HG03139 (cell line): ENCODE measurements around the gene KCNH5.

ENCODE experiments used
- ATAC-seq: cut with Tn5 transposase; IDR thresholded peaks from one replicate; pipeline ENCODE4 v1.9.1; 2021; ENCODE audit not compliant: unreplicated experiment

The KCNH5 gene

DNA sequence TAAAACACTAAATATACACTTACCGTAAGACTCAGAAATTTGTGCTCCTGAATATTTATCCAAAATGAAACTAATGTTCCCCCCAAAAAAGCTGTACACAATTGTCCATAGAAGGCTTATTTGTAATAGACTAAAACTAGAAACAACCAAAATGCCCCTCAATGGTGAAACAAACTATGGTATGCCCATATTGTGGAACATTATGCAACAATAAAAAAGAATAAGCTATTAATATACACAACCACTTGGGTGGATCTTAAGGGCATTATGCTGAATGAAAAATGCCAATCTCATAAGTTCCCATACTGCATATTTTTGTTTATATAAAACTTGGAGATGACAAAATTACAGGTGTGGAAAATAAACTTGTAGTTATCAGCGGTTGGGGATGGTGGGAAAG lies 357.4 kb downstream of the KCNH5 start:
- no peak for ATAC-seq

DNA sequence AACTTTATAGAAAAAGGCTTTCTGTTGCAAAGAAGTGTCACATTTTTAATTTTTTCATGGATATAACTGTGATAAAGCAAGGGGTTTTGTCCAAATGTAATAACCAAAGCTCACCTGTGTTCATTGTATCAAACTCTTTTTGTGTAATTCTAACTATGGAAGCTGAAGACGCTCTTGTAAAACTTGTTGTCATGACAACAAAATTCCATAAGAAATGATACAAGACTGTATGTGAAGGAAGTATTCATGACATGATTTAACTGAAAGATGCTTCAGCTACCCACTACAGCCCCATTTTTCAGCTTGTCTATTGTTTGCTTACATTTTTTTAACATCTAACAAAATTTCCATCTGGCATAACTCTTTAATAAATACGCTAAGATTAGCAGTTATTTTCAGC lies 360.9 kb downstream of the KCNH5 start:
- ATAC-seq: no peak

DNA sequence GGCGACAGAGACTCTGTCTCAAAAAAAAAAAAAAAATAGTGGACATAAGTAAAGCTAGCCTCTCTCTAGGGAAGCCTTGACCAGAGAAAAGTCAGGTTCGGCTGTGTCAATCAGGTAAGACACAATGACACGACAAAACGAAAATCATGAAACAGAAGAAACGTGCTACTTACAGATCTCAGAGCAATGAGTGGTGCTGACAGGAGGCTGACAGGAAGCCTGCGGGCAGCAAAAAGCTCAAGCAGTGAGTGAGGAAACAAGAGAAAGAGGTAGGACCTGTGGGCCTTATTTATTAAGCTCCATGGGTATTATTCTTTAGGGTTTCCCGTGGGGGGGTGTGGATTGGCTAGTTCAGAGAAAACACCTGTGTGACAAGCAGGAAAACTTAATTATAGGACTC lies 363.1 kb downstream of the KCNH5 start:
- no peak for ATAC-seq

DNA sequence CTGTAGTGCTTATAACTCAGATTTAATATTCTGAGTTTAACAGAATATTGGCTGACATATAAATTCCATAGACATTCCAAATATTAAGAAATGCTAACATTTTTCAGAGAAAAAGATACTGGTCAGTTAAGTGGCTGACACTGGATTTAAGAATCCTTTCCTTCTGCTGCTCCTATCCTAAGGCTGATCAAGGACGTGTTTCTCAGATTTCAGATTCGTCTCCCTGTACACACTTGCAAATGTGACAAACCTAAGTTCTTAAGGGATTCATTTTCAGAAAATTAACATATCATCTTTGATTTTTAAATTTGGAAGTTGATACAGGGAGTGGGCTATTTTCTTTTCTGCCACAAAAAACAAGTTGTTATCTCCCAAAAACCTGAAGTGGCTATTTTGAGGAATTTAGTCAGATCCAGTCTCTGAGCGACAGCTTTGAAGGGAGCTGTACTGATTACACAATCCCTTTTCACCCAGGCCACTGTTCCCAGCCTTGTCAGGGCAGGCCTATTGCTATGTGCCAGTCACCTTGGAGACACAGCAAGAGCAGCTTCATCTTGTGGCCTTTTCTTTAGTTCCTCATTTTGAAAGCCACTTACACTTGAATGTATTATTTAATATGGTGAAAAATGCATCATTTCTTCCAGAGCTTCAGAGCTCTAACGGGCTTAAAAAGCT lies 370.6 kb downstream of the KCNH5 start:
- no peak for ATAC-seq

DNA sequence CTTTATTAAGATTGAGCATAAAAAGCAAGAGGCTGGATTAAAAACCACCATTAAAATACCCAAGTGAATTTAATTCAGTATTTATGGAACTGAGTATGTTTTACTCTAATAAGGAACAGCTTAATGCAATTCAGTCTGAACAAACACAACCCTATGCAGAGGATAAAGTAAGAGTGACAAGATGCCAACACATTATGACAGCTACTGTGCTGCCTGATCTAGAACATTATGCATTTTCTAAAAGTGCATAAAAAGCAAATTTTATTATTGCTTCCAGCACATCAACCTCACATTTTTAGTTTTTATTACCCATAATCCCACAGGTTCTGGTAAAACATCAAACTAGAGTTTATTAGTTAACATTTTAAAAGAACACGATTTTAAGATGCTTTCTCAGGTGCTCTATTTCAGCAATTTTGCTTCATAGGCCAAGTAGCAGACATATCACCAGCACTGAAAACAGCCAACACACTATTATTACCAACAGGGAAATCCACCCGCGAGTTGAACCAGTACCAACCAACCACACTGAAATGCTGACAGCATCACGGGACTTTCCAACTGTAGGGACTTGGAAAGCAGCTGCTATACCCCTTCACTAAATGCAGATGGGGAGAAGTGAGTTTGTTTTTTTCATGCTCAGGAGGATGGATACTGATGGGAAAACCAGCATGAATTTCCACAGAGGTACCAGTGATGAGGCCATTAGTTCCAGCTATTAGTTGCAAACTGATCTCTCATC lies 372.1 kb downstream of the KCNH5 start:
- no peak for ATAC-seq

DNA sequence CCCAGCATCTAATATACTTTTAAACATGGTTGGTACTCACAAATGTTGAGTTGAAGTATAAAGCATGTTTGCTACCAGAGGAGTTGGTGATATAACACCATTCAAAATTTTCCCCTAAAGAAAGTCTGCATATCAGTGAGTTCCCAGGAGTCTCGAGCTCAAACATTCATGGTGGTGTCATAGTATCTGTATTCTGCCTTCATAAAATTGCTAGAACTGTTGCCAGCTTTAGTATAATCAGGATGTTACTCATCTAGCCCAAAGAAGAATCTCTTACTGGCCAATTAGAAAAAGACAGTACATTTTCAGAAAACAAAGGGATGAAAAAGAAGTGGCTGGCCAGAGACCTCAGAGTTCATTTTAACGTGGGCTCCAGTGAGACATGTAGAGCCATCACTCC lies 374.7 kb downstream of the KCNH5 start:
- ATAC-seq: no peak

DNA sequence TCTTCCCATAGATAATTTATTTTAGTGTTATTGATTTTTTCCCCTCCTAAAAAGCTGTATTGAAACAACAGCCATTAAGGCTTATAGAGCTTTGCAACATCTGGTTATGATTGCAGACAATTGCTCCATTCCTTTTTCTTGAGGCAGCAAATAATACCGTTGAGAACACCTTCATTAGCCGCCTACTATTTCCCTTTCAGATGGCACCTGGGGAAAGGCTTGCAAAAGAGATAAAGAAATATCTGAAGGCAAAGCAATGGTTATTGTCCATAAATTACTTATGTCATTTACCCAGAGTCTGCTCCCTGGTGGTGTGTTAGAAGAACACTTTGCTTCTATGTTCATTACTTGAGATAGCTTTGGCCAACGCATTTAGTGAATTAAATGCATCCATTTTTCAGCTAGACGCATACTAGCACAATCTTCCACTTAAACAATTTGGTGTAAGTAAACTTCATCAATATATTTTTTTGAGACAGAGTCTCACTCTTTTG lies 377.8 kb downstream of the KCNH5 start:
- no peak for ATAC-seq

DNA sequence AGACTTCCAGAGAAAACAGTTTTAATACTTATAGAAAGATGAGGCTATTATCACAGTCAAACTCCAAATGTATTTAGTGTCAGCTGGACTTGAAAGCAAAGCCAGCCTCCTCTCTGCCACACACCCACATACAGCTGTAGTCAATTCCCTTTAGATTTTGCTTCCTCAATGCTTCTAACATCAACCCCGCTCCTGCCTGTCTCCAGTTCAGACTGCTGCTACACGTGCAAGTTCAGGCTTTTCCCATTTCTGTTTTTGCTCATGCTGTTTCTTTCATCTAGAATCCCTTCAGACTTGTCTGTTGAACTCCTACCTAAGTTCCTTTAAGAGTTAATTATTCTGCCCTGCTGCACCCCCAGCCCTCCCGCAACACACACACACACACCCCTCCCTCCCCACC lies 380.0 kb downstream of the KCNH5 start:
- ATAC-seq: no peak

DNA sequence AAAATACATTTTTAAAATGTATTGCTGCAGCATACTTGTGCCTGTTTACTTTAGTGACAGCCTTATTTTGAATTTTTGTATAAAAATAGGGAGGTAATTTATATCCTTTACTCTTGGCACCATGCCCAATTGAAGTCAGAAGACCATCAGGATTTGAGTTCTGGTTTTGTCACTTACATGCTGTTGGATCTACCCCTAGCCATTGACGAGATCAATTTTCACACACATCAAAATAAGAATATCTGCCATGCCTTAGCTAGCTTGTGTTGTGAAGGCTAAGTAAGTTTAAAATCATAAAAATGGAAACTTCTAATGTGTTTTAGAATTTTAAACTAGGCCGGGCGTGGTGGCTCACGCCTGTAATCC lies 381.8 kb downstream of the KCNH5 start:
- ATAC-seq: no peak

DNA sequence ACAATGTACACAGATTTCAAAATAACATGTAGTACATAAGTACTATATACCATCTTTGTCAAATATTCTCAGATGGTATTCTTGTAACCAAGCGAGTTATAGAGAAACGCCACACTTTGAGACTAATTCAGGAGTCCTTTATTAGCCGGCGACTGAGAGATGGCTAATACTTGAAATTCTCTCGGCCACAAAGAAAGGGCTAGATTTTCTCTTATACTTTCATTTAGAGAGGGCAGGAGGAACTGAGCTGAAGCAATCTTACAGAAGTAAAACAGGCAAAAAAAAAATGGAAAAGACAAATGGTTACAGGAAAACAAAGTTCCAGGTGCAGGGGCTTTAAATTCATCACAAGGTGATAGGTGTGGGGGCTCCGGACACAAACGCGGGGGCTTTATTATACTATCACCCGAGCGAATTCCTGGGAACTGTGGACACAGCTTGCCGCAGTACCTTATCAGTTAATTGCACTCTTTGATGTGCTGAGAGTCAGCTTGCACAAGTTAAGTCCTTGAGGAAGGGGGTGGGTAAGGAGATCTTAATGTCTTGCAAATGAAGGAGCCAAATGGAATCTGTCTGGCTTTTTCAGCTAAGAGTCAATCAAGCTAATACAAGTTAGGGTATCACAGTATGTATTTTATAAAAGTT lies 382.3 kb downstream of the KCNH5 start:
- no peak for ATAC-seq

DNA sequence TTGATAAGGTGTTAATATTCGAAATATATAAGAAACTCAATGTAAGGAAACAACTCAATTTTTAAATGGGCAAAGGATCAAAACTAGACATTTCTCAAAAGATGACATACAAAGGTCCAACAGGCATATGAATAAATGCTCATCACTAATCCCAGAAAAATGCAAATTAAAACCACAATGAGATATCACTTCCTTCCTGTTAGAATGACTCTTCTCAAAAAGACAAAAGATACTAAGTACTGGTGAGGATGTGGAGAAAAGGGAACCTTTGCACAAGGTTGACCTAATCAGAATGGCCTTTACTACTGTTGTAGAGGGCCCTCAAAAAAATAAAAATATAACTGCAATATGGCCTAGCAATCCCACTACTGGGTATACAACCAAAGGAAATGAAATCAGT lies 383.4 kb downstream of the KCNH5 start:
- ATAC-seq: no peak

DNA sequence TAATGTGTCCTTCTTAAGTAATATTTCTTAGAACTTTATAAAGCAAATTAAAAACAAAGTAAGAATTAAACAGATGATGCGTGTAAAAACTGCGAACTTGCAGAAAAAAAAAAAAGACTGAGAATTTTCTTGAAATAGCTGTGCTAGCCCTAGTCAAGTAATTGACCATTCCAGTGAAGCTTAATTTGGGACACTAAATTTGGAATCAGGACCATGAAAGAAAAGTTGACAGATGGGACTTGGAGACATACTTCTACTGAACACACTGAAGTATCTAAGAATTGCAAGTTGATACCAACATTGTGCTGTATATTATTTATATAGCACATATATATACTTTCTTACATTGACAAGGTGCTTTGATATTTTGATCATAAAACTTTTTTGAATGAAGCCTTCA lies 386.6 kb downstream of the KCNH5 start:
- no peak for ATAC-seq

DNA sequence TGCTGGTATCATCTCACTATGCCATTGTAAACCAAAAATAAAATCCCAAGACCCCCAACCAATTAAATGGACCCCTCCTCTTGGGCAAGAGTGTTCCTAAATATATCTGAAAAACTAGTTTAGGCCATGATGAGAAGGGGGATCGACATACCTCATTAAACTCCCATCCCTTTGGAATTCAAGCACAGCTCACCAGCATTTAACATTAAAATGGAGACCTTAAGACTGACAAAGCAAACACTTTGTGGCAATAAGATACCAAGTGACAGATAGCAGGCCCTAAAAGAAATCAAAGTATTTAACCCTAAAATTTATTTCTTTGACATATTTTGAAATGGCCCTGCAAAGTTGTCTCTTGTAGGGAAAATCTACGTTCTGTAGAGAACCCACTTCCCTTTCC lies 387.9 kb downstream of the KCNH5 start:
- no peak for ATAC-seq

DNA sequence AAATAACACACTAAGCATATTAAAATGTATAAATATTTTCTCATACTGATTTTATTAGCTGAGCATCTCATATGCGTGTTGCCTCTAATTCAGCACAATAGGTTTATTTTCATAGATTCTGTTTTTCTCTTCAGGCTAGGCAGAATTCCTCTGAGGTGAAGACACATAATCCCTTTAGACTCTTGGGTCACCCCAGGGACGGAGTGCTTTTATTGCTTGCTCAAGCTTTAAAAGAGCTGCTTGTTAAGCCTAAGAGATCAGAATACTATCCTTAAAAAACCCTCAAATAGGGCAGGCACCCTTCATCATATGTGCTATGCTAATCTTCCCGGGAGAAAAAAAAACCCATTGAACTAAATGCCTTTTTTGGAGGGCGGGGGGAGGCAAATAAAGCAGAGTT lies 390.1 kb downstream of the KCNH5 start:
- ATAC-seq: no peak

DNA sequence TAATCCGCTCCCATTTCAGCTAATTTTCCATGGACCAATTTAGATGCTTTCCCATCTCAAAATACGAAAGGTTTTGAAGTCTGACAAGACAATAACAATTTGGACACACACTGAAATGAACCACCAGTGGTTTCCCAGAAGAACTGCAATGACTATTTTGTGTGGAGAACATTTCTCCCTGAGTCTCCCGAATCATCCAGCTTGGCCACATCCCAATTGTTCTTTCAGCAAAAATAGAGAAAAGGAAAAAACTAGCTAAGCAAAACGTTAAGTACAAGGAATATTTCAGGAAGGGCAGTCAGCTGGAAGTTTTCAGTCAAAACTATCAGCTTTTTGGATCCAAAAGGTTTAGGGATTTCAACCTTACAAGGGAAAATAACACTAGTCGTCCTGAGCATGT lies 390.6 kb downstream of the KCNH5 start:
- ATAC-seq: no peak
